ENCODE data around the gene KRT71.

KRT71 gene

DNA sequence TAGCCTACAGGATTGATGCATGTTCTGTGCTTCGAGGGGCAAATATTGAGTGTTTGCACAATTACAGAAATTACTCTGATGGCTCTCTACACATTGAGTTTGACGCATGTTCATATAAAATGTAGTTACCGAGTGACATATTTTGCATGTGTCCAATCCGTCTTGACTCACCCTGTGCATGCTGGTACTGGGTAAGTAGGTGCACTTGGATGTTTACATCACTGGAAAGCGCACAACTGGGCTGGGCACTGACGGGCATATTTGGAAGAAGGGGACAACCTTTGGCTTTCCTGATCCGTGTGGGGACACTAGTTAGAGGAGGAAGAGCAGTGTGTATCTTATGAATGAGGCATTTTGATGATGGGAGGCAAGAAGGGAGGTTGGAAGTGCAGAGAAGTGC, 55.0 kb downstream of the KRT71 start:
- Mint-ChIP-seq H3K36me3 (ENCODE audit: low read depth) (no peaks in the 10 kb centered on the region), H3K4me3 (no peak overlapping the region), H3K9me3 (peaks cover 7% of the 10 kb centered on the region), H3K27me3 (peaks cover 10% of the 10 kb centered on the region), H3K27ac (no peak overlapping the region), H3K4me1 (ENCODE audit: low read depth) (peaks cover 17% of the 10 kb centered on the region)
- intact Hi-C loops (cut with micrococcal nuclease) = no loop called here

DNA sequence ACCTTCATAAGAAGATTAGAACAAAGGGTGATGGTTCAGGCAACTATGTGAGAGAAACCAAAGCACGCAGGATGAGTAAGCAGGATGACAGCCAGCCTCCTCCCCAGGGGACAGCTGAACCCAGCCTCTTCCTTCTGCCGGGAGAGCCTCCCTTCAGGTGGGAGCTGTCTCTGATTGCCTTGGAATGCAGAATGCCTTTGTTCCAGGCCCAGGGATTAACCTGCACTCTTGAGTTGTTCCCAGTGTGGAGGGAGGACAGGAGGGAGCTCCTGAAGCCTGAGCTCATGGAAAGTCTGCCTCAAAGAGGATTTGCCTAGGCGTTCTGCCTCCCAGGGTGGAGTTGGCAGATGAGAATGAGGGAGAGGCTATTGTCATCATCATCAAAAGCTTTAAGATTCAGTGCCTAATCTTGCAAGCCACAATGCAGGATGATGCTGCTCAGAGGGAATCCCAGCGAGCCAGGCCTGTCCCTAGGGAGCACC, 56.3 kb downstream of the KRT71 start:
- H3K27ac Mint-ChIP-seq = no peak overlapping the region
- H3K27me3 Mint-ChIP-seq = peaks cover 13% of the 10 kb centered on the region
- intact Hi-C loops (cut with micrococcal nuclease) = no loop called here
- no peaks in the 10 kb centered on the region for H3K36me3 Mint-ChIP-seq (ENCODE audit: low read depth)
- H3K4me3 Mint-ChIP-seq = no peak overlapping the region
- H3K9me3 Mint-ChIP-seq = no peaks in the 10 kb centered on the region
- peaks cover 17% of the 10 kb centered on the region for H3K4me1 Mint-ChIP-seq (ENCODE audit: low read depth)

GRCh38 chr12:52496054-52496453, 56.9 kb downstream of the KRT71 start:
- H3K27me3 Mint-ChIP-seq = peaks cover 17% of the 10 kb centered on the region
- no peaks in the 10 kb centered on the region for H3K9me3 Mint-ChIP-seq
- no peak overlapping the region for H3K27ac Mint-ChIP-seq
- H3K36me3 Mint-ChIP-seq (ENCODE audit: low read depth) = no peaks in the 10 kb centered on the region
- intact Hi-C loops (cut with micrococcal nuclease) = no loop called here
- peaks cover 17% of the 10 kb centered on the region for H3K4me1 Mint-ChIP-seq (ENCODE audit: low read depth)
- no peak overlapping the region for H3K4me3 Mint-ChIP-seq

- H3K9me3 Mint-ChIP-seq = no peaks in the 10 kb centered on the region
These were observed 57.6 kb downstream of the KRT71 start for GRCh38 chr12:52495389-52495788.

DNA sequence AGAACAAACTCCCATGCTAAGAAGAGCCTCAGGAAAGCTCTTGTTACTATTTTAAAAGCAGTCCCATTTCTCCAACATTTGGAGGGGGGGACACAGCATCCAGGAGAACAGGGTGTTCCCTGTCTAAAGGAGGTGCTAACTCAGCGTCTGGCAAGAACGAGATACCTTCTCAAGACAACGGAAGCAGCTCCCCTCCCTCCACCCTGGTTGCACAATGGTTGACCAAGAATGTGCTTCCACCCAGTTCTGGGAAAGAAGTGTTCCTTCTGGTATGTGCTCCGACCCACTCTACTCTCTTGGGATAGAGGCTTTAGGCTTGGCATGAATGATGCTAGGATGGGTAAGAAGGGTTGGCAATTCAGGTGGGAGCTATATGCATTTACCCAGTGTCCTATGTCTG, 58.4 kb downstream of the KRT71 start:
- no peak overlapping the region for H3K4me3 Mint-ChIP-seq
- peaks cover 20% of the 10 kb centered on the region for H3K27me3 Mint-ChIP-seq
- H3K9me3 Mint-ChIP-seq = no peaks in the 10 kb centered on the region
- H3K27ac Mint-ChIP-seq = no peak overlapping the region
- H3K4me1 Mint-ChIP-seq (ENCODE audit: low read depth) = peaks cover 17% of the 10 kb centered on the region
- intact Hi-C loops (cut with micrococcal nuclease) = no loop called here
- H3K36me3 Mint-ChIP-seq (ENCODE audit: low read depth) = no peaks in the 10 kb centered on the region

More at GRCh38 chr12:52495389-52495788, 57.6 kb downstream of the KRT71 start:
- Mint-ChIP-seq H3K36me3 (ENCODE audit: low read depth) (no peaks in the 10 kb centered on the region), H3K27ac (no peak overlapping the region), H3K4me1 (ENCODE audit: low read depth) (peaks cover 17% of the 10 kb centered on the region), H3K4me3 (no peak overlapping the region), H3K27me3 (peaks cover 19% of the 10 kb centered on the region)
- intact Hi-C loops (cut with micrococcal nuclease) = no loop called here

DNA sequence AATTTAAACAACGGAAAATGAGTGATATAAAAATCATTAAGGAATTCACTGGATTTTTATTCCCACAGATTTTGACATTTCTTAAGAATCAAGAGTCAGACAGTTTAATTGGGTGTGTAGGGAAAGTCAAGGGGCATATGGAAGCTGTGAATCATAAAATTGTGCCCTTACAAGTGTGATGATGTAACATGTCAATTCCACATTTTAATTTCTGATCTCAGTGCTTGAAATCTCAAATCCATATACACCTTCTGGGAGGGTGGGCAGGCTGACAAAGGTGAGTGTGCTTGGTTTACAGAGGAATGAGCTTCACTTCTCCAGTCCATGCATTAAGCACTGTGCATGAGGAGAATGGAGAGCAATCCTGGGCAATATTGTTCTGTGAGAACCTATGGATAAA, 58.8 kb downstream of the KRT71 start:
- Mint-ChIP-seq H3K4me3 (no peak overlapping the region), H3K27ac (no peak overlapping the region)

More for the DNA sequence above, 58.8 kb downstream of the KRT71 start:
- H3K27me3 Mint-ChIP-seq = peaks cover 20% of the 10 kb centered on the region
- H3K4me1 Mint-ChIP-seq (ENCODE audit: low read depth) = peaks cover 17% of the 10 kb centered on the region
- intact Hi-C loops (cut with micrococcal nuclease) = no loop called here
- H3K36me3 Mint-ChIP-seq (ENCODE audit: low read depth) = no peaks in the 10 kb centered on the region
- no peaks in the 10 kb centered on the region for H3K9me3 Mint-ChIP-seq
